NOMO-1 treated with dmso at 0.1 percent for 144 hours (cell line): Measurements from ENCODE around the gene ENTPD2.
A peak's percentile ranks its signal among the peaks of the same experiment; 100 is the strongest.

ENCODE experiments used
- DNase-seq: peaks from one replicate; lab custom pipeline; 2025; ENCODE audit not compliant: unreplicated experiment; lab: John Stamatoyannopoulos, UW

The ENTPD2 gene

DNA sequence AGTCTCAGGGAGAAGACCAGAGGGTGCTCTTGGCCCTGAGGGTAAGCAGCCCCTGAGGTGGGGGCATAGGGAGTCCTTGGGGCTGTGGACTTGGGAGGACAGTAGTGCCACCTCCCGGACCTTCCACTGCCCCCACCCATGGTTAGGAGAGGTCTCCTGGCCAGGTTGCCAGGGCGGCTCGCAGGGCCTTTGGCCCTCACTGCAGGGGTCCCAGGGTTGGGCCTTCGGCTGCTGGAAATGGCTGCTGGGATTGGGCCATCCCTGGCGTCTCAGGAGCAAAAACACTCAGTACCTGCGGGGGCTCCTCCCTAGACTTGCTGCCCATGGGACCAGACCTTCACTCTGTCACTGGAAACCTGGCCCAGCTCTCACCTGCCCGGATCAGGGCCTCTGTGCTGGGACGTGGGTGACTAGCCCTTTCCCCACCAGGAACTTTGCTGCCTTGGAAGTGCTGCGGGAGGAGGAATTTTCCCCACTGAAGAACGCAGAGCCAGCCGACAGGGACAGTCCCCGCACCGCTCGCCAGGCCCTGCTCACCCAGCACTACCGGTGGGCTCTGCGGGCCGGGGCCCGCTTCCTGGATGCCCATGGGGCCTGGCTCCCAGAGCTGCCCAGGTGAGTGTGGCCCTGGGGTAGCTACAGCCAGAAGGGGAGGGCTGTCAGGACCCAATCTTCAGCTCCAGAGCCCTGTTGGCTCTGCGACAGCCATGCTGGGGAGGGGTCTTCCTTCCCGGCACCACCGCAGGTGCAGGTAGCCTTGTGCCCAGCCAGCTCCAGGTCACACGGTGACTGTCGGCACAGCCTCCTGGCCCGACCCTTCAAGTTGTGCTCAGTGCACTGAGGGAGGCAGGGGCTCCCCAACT, 26.6 kb upstream of the ENTPD2 start:
- DNase-seq = no peak

DNA sequence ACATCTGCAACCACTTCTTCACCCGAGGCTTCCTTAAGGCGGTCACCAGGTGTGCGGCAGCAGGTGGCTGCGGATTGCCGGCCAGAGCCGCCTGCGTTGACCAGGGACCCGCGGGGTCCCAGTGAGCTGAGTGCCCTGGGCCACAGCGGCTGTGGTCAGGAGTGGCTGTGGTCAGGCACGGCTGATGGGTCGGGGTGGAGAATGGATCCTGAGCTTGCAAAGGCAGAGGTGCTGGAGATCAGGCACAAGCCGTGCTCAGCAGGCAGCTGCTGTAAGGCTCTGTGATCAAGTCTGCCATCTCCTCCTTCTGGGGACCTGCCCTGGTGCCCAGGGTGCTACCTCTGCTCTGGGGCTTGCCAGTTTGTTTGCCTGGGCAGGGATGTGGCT, 25.5 kb upstream of the ENTPD2 start:
- DNase-seq = no peak

DNA sequence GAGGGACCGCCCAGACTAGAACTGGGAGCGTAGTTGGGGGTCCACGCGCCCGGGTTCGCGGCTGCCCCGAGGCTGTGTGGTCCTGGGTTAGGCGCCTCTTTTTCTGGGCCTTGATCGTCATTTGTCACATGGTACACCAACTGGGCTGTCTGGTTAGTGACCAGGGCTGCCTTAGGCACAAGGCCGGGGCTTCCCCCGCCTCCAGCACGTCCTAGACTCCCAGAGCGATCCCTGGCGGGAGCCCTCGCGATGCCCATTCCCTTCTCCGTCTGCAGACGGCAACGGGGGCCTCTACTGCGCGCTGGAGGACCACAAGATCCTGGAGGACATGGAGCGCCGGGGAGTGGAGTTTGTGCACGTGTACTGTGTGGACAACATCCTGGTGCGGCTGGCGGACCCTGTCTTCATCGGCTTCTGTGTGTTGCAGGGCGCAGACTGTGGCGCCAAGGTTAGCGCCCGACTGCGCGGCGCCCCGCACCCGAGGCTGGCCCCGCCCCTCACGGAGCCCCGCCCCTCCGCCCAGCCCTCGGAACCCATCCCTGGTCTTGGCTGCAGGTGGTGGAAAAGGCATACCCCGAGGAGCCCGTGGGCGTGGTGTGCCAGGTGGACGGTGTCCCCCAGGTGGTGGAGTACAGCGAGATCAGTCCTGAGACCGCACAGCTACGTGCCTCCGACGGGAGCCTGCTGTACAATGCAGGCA, 25.0 kb upstream of the ENTPD2 start:
- DNase-seq = no peak

DNA sequence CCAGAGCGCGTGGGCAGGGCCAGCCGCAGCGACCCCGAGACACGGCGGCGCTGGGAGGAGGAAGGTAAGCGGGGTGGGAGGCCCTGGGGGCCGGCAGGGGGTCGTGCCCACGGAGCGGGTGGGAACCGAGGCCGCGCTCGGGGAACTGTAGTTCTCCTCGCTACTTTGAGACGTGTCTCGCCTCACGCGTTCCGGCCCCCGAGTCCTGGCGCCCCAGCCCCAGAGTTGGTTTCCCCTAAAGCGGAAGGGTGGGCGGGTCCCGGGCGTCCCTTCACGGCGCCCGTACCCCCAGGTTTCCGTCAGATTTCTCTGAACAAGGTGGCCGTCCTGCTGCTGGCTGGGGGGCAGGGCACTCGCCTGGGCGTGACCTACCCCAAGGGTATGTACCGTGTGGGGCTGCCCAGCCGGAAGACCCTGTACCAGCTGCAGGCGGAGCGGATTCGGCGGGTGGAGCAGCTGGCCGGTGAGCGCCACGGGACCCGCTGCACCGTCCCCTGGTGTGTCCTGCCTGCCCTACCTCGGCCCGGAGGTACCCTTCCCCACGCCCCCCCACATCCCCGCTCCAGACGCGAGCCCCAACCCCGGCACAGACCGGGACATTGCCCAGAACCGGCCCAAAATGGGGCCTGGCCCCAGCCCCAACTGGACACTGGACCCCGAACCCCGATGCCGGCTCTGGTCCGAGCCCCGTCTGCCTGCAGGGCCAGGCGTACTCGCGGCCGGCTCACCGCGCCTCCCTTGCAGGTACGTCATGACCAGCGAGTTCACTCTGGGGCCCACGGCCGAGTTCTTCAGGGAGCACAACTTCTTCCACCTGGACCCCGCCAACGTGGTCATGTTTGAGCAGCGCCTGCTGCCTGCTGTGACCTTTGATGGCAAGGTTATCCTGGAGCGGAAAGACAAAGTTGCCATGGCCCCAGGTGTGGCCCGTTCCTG, 24.2 kb upstream of the ENTPD2 start:
- DNase-seq = no peak

DNA sequence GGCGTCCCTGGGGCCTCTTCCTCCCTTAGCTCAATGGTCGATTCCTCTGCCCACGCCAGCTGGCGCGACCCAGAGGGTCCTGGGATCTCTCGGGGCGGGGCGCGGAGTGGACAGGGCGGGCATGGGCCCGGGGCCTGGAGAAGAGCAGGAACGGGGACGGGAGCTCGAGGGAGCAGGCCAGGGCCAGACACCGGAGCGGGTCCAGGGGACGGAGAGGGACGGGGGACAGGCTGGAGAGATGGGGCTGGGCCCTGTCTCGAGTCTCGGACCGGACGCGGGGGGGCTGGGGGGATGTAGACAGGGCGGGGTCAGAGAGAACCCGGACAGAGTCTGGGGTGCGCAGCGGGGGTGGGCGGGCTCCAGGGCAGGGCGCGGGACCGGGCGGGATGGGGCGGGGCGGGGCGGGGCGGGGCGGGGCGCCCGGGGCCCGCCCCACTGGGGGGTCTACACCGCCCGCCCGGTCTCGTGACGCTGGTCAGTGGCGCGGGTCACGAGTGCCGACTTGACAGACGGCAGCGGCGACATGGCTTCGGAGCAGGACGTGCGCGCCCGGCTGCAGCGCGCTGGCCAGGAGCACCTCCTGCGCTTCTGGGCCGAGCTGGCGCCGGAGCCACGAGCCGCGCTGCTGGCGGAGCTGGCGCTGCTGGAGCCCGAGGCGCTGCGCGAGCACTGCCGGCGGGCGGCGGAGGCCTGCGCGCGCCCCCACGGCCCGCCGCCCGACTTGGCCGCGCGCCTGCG, 23.3 kb upstream of the ENTPD2 start, which contains the start of gene UAP1L1:
UAP1L1 (plus strand) TSS at position 508 of the 738 bp plus-strand sequence; CDS start at position 524, 16 bp downstream.
- peak; percentile 75 for DNase-seq

DNA sequence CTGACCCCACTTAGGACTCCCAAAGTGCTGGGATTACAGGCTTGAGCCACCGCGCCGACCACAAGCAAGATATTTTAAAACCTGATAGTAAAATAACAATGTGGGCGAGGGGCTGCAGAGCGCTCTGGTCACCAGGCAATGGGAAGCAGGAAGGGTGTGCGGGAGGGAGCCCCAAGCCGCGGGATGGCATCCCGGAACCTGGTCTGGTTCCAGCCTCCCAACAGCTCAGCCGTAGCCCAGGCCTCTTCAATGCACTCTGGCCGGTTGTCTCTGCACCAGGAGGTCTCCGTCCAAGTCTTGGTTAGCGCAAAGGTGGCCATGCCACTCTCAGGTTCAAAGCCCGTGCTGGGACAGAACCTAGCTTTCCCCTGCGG, 22.8 kb upstream of the ENTPD2 start:
- no peak for DNase-seq

DNA sequence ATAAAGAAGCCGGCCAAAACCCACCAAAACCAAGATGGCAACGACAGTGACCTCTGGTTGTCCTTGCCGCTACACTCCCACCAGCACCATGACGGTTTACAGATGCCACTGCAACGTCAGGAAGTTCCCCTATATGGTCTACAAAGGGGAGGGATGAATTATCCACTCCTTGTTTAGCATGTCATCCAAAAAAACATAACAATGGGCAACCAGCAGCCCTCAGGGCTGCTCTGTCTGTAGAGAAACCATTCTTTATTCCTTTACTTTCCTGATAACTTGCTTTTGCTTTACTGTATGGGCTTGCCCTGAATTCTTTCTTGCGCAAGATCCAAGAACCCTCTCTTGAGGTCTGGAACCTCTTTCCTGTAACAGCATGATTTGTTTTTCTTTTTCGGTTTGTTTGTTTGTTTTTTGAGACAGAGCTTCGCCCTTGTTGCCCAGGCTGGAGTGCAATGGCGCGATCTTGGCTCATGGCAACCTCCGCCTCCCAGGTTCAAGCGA, 21.5 kb upstream of the ENTPD2 start:
- DNase-seq = no peak

DNA sequence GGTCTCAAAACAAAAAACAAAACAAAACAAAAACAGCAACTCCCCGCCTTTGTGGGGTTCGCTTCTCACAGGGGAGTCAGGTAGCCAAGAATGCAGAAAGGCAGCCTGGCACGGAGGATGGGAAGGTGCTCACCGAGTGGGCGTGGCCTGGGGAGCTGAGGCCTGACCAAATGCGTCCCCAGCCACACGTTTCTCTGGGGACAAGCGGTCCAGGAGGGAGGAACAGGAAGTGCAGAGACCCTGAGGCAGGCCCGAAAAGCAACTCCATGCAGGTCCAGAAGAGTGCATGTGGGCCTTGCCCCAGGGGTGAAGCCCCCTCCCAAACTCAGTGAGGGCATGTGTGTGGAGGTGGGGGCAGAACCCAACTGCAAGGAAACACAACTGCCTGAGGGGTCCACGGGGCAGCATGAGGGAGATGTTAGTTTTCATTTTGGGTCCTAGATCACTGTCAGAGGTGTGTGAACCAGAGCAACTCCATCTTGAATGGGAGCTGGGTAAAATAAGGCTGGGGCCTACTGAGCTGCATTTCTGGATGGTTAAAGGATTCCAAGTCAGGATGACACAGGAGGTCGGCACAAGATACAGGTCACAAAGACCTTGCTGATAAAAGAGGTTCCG, 20.9 kb upstream of the ENTPD2 start:
- DNase-seq = no peak

DNA sequence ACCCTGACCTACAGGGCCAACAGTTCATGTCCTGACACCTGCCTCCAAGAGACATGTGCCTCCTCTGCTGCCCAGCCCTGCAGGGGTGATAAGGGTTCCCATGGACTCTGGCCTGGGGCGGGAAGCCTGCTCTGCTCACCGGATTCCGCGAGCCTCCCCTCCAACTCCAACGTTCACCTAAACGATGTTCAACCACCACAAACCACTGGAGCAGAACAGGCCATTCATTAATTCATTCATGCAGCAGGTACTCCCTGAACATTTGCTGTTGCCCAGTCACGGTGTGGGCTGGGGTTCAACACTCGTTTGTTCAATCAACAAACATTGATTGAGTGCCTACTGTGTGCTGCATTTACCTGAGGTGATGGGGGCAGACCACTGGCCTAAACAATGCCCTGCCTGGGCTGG, 20.1 kb upstream of the ENTPD2 start:
- DNase-seq = no peak

DNA sequence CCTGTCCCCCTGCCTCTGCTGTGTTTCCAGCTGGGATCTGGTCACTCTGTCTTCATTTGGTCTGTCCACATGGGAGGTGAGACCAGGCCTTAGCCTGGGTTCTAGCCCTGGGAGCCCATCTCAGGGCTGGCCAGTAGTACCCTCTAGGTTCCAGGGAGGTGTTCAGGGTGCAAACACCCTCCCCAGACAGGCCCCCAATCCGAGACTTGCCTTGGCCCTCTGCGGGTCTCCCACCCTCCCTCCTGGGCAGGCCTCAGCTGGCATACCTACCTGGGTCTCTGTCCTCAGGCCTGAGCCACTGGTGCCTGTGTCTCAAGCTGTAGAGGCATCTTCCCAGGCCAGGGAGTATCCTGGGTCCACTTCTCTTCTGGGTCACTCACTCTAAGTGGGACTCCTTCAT, 17.4 kb upstream of the ENTPD2 start:
- DNase-seq = no peak

DNA sequence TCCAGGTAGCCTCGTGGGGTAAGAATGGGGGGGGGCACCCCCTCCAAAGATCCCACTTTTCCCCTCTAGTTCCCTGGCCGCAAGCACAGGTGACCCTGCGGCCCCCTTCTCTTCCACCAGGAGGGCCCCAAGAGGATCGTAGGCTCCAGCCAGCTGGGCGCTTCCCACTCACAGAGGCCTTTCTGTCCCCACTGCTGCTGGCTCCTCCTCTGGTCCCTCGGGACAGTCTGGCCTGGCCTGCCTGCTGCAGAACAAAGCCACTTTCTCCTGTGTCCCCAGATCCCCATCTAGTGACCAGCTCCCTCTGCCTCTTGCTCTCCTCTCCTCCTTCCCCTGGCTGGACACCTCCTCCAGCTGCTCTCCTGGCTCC, 17.0 kb upstream of the ENTPD2 start:
- peak; percentile 41 for DNase-seq

DNA sequence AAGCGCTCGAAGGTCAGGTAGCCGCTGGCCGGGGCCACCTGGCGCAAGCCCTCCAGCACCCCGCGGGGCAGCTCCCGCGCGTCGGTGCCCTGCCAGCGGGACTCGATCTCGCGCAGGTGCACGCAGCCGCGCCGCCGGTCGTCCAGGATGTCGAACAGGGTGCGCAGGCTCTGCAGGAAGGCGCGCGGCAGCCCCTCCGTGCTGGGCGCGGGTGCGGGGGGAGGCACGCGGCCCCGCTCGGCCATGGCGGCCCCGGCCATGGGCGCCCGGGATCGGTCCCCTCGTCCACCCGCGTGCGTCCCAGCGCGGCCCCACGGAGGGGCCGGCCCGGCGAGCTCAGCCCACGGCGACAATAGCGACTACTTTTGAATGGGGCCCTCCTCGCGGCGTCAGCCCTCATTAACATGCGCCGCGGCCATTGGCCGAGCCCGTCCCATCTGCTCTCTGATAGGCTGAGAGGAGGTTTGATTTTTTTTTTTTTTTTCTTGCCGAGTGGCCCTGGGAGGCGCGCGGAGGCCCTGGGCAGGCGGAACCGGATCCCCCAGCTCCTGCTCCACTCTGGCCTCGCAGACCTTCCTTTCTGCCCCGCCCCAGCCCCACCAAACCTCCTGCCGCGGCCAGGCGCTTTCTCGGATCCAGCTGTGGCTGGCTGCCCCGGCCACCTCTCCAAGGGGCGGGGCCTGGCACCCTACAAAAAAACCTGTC, 16.5 kb upstream of the ENTPD2 start, which contains the start of gene SAPCD2:
SAPCD2 (minus strand) TSS at position 357 of the 705 bp plus-strand sequence; CDS start at position 260, 97 bp downstream.
- peak; percentile 98 for DNase-seq

DNA sequence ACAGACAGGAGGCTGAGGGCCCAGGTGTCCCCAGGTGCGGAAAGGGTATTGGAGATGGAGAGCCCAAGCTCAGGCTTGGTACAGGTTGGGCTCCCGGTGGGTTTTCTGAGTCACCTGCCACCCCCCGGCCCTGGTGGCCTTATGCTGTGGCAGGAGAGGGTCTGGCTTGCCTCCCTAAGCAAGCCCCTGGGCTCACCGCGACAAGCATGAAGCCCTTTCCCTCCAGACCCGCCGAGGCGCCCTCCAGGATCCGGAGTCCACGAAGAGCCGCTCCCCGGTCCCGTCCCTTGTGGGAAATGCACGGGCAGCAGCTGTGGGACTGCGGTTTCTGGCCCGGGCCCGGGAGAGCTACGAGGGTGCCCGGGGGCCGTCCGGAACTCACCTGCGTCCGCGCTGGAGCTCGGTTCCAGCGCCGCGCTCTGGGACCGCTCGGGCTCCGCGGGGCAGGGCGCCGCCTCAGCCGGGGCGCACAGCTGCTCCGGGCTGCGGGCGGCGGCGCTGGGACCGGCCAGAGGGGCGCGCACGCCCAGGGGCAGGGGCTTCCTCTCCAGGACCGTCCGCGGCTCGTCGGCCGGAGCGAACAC, 15.7 kb upstream of the ENTPD2 start:
- no peak for DNase-seq

DNA sequence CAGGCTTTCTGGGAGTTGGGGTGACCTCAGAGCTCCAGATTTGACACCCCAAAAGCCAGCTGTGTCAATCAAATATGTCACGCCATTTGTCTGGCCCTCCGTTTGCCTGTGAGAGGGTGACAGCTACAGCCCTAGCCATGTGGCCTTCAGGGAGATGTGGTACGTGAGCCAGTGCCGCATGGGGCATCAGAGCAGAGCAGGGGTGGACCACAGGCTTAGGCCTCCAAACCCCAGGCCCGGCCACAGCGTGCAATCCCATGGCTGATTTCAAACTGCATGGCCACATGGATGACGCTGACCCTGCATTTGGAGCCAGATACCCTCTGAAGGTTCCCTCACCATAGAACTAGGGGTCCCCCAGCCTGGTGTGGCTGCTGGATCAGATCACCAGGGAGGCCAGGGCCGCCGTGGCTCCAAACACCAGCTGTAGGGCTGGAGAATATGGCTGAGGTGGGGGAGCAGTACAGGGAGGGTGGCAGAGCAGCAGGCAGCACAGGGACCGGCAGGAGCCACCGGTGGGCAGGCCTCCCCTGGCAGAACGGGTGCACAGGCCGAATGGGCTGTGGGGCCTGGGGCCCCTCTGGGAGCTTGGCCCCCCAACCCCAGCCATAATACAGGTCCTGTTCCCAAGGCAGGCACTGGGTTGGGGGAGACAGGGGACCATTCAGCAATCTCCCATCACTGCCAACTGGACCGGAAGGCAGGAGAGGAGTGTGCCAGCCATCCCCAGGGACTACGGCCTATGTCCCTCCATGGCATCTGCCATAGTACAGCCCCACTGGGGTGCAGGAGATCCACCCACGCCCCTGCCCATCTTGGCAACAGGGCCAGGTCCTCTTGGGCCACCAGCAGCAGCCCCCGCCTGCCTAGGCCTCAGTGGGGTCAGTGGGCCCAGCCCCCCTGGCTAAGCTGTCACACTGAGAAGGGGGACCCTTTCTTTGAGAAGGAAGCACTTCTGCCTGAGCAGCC, 15.0 kb upstream of the ENTPD2 start:
- DNase-seq = no peak

DNA sequence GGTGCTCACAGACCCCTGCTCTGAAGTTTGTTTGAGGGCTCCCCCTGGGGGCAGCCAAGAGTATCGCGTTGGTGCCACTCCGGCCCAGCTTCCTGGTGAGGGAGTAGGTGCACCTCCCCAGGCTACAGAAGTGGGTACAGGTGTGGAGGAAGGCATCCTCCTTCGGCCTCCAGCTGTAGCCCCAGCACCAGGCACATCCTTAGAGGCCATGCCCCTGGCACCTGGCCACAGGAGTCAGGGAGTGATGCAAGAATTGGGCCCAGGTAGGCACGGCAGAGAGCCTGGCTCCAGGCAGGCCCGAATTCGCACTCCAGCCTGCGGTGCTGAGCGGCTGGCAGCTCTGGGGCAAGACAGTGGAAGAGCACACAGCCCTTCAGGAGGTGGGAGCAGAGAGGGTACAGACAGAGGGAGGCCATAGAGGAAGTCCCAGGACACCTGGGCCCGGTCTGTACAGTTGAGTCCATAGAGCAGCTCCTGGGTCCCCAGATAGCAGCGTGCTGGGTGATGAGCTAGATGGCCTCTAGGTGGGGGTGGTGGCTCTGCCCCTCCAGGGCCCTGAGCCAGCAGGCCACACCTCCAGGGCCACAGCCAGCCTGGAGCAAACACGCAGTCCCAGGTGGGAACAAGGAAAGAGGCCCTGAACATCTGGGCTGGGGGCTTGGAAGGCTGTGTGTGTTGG, 14.1 kb upstream of the ENTPD2 start:
- DNase-seq = peak; percentile 59

DNA sequence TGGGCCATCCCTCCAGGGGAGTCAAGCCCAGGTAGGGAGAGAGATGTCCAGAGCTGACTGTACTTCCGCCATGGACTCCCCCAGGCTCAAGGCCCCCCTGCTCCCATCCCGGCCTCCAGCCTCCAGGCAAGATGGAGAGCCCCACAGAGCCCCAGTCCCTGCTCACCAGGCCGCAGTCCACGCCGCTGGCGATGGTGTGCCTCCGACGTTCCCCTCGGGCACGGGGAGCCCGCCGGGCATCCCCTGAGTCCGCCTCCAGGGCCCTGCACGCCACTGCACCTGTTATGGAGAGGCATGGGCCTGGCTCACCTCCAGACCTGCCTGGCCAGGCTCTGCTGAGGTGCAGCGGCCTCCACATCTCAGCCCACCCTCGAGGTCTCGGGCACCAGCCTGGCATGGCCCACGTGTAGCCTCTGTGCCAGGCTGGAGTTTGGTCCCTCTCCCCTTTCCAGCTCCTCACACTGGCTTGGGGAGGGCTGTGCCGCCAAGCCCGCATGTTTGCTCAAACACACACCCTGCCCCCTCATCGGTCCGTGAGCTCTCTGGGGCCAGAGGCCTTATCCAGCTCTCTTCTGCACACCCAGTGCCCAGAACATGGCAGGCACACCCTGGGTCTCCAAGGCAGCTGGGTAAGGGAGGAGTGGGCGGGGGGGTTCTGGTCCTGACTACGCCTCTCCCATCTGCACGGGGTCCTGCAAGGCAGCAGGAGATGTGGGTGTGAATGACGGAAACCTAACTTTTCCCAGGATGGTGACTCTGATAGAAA, 12.4 kb upstream of the ENTPD2 start:
- no peak for DNase-seq
